ENCODE measurements around the gene DYNC1H1. TPM values are rescaled to one million over a fixed set of nuclear protein-coding genes. Genes with fewer than 3 reads are reported as not detected.
A peak's percentile ranks its signal among the peaks of the same experiment; 100 is the strongest.

DYNC1H1 gene
- 485 TPM for total RNA-seq

DNA sequence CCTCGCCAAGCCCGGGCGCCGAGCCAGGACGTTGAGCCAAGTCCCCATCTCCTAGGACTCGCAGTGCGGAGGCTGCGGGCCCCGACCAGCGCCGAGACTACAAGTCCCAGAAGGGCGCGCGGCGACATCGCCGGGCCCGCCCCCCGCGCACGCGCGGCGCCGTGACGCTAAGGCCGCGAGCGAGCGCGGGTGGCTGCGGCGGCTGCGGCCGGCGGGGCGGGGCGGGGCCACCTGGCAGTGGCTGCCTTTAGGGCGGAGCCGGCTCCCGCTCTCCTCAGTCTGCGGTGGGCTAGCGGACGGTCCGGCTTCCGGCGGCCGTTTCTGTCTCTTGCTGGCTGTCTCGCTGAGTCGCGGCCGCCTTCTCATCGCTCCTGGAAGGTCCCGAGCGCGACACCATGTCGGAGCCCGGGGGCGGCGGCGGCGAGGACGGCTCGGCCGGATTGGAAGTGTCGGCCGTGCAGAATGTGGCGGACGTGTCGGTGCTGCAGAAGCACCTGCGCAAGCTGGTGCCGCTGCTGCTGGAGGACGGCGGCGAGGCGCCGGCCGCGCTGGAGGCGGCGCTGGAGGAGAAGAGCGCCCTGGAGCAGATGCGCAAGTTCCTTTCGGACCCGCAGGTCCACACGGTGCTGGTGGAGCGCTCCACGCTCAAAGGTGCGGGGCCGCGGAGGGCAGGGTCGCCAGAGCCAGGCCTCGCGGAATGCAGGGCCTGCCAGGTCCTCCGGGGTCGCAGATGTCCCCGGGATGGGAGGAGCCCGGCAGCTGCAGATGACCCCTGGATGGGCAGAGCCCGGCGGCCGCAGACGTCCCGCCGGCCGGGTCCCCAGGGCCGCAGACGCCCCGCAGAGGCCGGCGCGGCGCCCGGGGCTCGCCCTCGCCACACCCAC lies at the start of gene DYNC1H1:
Gene DYNC1H1, plus strand, starts transcription at position 277 of the 884 bp plus-strand sequence. Its CDS starts 119 bp downstream, at position 396.
- peak; percentile 91 for DNase-seq (ENCODE audit: low spot score)

DNA sequence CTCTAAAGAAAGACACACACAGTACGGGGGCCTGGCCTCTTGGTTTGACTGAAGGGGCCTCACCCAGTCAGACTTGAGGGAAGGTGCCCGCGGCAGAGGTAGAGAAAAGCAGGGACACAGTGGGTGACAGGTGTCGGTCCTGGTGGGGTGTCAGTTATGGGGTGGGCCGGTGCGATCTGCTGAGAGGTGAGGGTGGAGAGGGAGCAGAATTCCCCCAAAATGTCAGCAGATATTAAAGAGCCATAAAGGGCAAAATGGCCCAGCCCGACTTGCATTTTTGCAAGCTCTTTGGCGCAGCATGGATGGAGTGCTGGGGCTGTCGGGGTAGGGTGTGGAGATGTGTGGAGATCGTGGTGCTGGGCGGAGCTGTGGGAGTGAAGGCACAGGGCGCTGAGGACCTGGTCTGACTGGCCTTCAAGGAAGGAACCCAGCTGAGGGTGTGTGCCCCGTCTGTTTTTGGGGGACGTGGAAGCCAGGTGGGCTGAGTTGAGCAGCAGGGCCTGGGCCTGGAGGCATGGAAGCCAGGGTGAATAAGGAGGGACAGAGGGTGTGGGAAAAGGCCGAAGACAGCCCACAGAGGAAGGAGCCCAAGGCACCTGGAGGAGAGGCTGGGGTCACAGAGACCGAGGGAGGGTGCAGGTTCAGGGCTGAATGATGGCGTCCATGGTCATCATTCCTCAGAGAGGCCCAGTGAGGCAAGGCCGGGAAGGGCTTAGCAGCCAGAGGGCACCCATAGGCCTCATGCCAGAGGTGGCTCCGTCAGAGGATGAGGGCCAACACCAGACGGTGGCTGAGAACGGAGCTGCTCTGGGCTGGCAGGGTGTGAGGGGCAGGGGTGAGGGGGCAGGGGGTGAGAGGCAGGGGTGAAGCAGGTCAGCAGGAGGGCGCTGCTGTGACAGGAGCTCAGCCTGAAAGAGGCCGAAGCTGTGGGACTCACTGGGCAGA lies 48.2 kb upstream of the DYNC1H1 start:
- no peak for DNase-seq (ENCODE audit: low spot score)

DNA sequence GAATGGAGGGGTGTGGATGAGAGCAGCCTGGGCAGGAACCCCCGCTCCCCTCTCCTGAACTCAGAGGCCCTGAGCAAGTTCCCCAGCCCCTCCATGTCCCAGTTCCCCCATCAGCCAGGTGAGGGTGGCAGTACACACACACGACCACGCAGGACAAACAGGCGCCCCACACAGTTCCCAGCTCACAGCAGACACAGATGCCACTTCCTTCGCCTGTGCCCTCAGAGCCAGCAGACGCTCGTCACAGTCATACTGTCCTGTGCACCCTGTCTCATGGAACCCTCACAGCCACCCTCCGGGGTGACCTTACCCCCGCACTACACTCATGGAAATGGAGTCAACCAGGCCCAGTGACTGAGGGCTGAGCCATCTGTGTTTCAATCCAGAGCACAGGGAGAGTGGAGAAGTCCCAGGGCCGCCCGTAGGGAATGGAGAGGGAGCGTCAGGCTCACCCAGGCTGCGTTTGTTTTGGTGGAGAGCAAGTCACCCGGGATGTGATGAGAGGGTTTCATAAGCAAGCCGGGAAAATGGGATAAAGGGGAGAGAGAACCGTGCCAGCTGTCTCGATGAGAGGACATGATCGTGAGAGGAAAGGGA lies 47.5 kb upstream of the DYNC1H1 start:
- no peak for DNase-seq (ENCODE audit: low spot score)

DNA sequence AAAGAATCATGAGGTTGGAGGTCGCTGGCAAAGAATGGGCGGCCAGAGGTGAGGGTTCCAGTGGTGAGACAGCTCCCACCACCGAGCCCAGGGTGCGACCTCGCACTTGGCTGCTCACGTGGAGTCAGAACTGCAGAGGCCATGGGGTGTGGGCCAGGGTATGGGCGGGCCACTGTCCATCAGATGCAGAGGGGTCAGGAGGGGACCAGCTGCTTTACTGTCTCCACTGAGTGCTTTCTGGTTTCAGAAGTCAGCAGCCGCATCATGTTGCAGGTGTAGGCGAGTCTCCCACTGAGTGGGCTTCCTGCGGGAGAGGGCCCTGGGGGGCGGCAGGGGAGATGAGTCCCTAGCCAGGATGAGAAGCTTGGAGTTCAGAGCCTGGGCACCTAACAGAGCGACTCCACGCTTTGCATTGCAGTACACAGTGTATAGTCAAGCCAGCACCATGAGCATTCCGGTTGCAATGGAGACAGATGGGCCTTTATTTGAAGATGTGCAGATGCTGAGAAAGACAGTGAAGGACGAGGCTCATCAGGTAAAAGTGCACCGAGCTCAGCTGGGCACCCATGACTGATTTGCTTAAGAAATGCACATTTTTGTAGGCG lies 46.9 kb upstream of the DYNC1H1 start:
- no peak for DNase-seq (ENCODE audit: low spot score)

DNA sequence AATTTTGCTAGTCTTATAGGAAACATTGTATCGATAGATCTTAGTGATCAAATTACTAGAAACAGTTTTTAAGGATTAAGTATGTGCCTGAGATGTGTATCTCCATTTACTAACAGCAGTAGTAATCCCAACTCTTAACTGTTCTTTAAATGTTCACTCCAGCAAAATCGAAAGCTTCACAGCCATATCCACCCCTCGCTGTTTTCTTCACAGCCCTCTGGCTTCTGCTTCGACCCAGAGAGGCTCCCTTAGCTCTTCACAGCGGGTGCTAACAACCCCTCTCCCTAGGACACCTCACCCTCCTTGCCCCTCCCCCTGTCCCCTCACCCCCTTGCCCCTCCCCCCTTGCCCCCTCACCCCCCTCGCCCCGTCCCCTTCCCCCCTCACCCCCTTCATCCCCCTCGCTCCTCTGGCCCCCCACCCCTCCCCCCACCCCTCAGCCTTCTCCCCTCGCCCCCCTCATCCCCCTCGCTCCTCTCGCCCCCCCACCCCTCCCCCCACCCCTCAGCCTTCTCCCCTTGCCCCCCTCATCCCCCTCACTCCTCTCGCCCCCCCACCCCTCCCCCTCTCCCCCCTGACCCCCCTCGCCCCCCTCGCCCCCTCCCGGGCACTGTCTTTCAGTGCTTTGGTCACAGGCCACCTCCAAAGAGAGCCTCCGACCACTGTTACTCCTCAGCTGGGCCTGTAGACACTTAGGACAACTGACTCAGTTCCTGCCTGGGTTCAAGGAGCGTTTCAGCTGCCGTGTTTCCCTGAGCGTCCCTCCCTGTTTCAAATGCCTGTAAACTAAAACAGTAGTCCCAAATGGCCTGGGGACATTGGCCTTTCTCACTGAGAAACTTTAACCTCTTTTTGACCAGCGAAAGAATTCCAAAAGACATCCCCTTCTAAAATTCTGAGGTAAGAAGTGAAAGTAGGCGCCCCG lies 46.0 kb upstream of the DYNC1H1 start:
- DNase-seq (ENCODE audit: low spot score): no peak

DNA sequence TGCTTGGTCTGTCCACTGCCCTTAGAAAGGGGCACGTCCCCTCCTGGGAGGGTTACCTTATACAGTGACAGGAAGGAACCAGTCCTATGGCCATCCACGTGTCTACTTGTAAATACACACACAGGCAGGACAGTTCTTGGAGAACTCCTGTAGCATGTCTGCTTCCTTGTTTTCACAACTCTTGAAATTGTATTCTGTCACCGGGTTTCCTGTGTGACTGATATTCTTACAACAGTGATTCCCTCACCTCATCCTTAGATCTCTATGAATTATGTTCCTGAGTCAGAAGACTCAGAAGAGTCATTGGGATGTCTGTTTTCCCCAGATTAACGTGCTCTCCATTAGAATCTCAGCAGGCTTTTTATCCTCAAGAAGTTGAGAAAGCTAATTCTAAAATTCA lies 44.1 kb upstream of the DYNC1H1 start:
- DNase-seq (ENCODE audit: low spot score): no peak

DNA sequence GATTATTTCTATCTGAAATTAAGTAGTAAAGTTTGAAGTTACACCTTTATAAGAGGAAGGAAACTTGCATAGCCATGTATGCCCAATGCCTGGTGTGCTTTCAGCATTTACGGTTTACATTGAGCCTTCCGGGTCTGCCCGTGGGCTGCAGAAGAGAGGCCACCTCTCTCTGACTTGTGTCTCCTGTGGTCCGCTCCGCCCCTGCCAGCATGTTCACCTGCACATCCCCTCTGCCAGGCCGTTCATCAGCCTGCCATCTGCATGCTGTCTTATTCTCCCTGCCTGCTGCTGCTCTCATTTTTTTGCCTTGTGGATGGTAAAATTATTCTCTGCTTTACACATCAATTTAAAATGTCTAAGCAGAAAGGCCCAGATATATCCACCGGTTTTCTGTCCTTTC lies 41.5 kb upstream of the DYNC1H1 start:
- no peak for DNase-seq (ENCODE audit: low spot score)

DNA sequence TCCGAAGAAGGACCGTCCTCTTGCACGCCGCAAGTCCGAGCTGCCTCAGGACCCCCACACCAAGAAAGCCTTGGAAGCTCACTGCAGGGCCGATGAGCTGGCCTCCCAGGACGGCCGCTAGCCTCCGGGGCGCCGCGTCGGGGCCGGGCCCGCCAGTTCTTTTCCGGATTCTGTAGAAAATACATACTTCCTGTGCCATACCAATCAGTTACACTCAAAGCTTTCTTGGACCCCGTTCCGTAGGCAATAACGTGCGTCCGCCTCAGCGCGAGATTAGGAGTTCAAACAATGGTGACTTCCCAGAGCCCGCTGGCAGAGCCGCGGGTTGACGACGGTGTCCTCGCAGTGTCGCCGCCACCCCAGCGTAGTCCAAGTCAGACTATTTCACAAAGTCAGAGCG lies 39.2 kb upstream of the DYNC1H1 start:
- DNase-seq (ENCODE audit: low spot score): no peak

DNA sequence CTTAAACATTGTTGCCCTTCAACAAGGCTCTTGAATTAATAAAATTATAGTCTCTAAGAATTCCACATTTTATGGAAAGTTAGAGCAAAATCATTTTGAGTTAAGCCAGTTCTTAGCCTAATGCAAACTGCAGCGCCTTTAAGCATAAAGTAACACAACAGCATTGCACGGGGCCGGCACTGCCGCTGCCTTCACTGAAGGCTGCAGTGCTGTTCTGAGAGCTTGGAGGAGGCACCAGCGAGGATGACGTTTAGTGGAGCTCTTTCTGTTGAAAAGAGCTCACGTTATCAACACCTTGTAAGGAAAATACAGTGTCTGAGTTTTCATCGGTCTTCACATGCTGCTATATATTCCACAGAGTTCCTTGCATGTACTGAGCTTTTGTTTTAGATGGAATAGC lies 38.3 kb upstream of the DYNC1H1 start:
- DNase-seq (ENCODE audit: low spot score): no peak

DNA sequence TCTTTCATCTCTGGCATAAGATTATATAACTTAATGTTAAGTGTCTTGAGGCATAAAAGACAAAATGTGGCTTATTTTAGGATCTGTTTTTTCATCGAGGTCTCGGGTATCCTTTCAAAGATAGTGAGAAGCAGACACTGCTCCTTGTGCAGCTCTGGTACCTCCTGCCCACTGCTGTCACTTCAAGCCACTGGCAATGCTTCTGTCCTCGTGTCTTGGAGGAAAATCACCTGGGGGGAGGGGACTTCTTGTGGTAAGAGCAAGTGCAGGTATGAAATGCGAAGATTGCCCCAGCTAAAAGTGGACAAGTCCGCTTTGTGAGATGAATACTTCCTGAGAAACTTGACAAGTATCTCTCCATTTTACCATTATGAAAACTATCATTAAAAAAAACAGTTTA lies 37.8 kb upstream of the DYNC1H1 start:
- no peak for DNase-seq (ENCODE audit: low spot score)

DNA sequence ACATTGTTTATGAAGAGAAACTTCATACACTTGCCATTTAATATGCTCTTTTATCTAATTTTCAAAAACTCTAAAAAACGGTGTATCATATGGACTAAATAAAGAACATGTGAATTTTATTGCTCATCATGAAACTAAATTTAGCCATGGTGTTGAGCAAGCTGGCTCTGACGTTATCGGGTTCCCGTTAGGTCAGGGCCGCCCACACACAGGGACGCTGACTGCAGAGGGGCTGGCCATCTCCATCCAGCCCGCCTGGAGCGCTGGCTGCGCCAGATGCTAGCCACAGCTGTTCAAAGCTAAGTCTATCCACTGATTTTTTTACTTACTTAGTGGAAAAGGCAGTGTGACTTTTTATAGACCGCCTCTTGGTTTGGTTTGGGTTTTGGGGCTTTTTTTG lies 36.5 kb upstream of the DYNC1H1 start:
- peak; percentile 84 for DNase-seq (ENCODE audit: low spot score)

DNA sequence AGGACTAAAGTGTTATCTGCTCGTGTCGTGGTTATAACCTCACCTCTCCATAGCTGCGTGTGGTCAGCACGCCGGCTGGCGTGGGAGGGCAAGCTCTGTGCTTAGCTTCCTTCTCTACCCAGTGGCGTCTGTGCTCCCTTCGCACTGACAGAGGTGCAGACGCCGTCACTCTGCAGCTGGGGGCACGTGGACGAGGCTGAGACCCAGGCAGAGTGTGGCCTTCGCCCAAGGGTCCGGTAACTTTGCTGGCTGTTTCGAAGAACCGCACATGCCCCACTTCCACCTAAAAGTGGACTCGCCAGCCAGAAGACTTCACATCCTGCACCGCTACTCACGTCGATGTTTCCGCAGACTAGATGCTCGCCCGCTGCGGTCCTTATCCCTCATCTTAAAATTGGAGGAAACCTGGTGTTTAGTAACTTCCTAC lies 35.9 kb upstream of the DYNC1H1 start:
- no peak for DNase-seq (ENCODE audit: low spot score)

DNA sequence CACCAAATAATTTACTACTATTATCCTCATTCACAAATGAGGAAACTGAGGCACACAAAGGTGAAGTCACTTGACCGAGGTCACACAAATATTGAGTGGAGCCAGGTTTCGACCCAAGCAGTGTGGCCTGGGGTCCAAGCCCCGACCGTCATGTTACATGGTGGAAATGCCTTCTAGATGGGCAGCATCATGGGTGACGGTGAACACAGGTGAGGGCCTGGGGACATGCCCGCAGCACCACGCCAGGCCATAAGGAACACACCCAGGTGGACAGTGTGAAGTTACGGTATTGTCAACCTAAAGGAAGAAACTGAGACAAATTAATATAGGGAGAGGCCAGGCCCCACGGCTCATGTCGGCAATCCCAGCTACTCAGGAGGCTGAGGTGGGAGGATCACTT lies 35.3 kb upstream of the DYNC1H1 start:
- no peak for DNase-seq (ENCODE audit: low spot score)

DNA sequence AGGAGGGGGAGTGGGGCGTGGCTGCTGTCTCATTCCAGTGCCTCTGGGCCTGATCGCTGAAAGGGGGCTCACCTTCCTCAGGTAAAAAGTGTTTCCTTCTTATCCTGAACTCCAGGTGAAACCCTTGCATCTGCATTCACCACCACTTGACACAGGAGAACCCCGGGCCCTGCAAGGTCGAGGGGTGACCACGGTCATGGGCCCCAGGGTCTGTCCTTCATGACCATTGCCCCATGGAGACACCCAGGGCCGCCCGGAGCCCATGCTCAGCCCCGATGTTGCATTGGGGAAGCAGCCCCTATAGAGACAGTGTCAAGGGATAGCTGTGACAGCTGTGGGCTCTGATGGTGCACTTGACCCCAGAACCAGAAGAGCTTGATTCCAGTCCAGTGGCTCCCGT lies 34.4 kb upstream of the DYNC1H1 start:
- DNase-seq (ENCODE audit: low spot score): no peak

DNA sequence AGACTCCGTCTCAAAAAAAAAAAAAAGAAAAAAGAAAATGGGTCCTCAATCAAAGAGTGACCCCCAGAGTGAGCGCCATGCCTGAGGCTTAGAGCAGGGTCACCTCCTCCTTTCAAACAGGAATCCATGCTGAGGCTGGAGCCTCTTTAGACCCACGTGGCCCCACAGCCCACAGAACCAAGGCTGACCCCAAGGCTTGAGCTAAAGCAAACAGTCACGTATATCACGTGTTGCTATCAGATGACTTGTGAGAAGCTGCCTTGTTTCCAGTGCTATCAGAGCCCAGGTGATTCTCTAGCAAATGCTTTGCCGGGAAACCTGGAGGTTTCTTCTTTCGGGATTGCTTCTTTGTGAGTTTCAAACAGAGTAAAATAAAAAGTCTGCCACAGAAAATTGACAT lies 31.7 kb upstream of the DYNC1H1 start:
- no peak for DNase-seq (ENCODE audit: low spot score)

DNA sequence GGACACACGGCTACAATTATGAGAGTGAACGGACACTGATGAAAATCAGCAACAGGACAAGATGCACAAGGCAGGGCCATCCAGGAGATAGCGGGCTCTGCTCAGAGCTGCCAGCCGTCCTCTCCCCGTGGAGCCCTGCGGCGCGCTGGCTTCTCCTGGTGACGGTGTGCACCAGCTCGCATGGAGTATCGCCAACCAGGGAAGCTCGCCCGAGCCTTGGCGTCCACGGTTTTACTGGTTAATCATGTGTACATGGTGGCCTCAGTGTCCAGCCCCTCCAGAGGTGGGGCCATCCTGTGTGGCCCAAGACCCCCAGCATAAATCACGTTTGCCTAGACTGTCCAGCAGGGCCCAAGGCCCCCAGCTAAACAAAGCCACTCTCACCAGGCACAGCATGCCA lies 31.2 kb upstream of the DYNC1H1 start:
- DNase-seq (ENCODE audit: low spot score): no peak

DNA sequence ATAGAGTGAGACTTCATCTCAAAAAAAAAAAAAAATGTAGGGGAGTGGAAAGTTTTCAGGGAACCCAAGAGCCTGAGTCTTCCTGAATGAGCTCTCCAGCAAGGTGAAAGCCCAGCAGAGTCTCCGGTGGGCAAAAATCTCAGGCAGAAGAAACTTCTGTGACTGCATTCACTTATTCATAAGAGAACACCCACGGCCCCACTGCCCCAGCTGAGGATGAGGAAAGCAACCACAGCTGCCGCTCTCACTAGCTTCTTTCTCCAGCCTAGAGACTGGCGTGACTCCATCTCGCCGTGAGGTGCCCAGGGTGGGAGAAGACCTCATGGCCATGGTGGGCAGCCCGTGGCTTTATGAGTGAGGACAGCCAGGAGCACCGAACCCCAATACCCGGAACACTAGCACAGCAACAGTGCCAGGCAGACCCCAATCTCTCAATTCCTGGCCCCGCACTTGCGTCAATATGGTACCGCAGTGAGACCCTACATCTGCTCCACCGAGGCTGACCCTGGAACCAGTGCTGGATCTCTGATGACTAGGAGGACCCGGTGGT lies 29.7 kb upstream of the DYNC1H1 start:
- DNase-seq (ENCODE audit: low spot score): no peak

DNA sequence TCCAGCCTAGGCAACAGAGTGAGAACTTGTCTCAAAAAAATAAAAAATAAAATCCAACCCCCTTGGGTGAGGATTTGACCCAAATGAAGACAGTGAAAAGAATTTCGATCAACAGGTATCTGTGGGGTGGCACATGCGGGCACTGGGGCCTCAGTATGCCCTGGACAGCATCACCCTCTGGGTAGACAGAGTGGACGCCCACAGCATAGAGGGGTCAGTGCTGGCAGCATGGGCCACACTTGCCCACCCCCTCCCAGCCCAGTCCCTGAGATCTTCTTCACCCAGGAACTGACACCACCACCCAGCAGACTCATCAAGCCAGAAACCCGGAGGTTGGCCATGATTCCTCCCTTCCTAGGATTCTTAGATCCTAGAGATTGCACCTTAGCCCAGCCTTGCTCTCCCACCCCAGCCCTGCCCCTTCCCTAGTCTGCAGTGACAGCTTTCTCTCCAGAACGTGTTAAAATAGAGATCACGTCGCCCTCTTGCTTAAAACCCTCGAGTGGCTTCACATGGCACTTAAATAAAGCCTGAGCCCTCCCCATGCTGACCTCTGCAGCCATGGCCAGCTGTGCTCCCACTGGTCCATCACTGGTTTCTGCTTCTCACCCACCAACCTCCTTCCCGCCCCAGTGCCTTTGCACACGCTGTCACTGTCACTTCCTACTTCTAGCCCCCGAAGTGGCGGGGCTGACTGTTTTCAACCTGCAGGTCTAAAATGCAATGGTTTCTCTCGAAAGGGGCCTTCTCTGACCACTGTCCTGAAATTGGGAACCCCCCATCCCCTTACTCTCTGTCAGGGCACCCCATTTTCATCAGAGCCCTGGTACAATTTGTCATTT lies 26.2 kb upstream of the DYNC1H1 start:
- no peak for DNase-seq (ENCODE audit: low spot score)

DNA sequence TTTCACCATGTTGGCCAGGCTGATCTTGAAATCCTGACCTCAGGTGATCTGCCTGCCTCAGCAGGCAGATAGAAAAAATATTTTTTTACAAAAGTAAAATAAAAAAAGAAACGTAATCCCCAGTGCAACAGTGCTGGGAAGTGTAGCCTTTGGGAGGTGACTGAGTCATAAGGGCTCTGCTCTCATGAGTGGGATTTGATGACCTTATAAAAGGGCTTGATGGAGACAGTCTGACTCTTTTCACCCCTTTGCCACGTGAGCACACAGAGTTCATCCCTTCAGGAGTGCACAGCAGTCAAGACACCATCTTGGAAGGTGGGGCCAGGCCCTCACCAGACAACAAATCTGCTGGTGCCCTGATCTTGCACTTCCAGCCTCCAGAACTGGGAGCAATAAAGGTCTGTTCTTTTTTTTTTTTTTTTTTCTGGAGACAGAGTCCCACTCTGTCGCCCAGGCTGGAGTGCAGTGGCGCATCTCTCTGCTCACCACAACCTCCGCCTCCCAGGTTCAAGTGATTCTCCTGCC lies 24.7 kb upstream of the DYNC1H1 start:
- no peak for DNase-seq (ENCODE audit: low spot score)

Measured in mucosa of gallbladder (tissue), 1 donor.